SJCRH30 (cell line): ENCODE data around the gene DNAH5. TPM values are rescaled to one million over a fixed set of nuclear protein-coding genes. Genes with fewer than 3 reads are reported as not detected.
A peak's percentile ranks its signal among the peaks of the same experiment; 100 is the strongest.

Source experiments
- DNase-seq, 2 experiments: peaks; one replicate each; pipeline ENCODE4 v3.0.0-alpha.2; 2015 to 2020
- H3K27ac ChIP-seq: fragments of 250-450 bp; sonication (Bioruptor Pico); 2 replicates; pipeline ENCODE4 v1.5.1; 2020; ENCODE audit warnings: mild to moderate bottlenecking, moderate library complexity
- H3K27me3 ChIP-seq: fragments of 250-450 bp; sonication (Bioruptor Pico); 2 replicates; pipeline ENCODE4 v1.5.1; 2020; ENCODE audit warnings: mild to moderate bottlenecking, moderate library complexity
- H3K36me3 ChIP-seq: fragments of 250-450 bp; sonication (Bioruptor Pico); 2 replicates; pipeline ENCODE4 v1.5.1; 2020; ENCODE audit warnings: mild to moderate bottlenecking, moderate library complexity
- H3K4me1 ChIP-seq: fragments of 250-450 bp; sonication (Bioruptor Pico); 2 replicates; pipeline ENCODE4 v1.5.1; 2020; ENCODE audit warnings: mild to moderate bottlenecking, moderate library complexity
- H3K4me3 ChIP-seq: fragments of 250-450 bp; sonication (Bioruptor Pico); 2 replicates; pipeline ENCODE4 v1.5.1; 2020; ENCODE audit warnings: mild to moderate bottlenecking, moderate library complexity
- H3K9me3 ChIP-seq: fragments of 250-450 bp; sonication (Bioruptor Pico); replicated peaks from 2 replicates; pipeline ENCODE4 v1.5.1; 2020; ENCODE audit warnings: mild to moderate bottlenecking, moderate library complexity
- total RNA-seq: library from RNA; depleted of rRNA; stranded (reverse); fragments of >200 nt; shearing (Covaris generic); gene quantifications from 2 replicates; pipeline ENCODE4 v1.2.3, GENCODE V29; 2014

DNAH5 gene
- total RNA-seq, 1 experiment from 2014 or later, result 0.16 TPM

DNA sequence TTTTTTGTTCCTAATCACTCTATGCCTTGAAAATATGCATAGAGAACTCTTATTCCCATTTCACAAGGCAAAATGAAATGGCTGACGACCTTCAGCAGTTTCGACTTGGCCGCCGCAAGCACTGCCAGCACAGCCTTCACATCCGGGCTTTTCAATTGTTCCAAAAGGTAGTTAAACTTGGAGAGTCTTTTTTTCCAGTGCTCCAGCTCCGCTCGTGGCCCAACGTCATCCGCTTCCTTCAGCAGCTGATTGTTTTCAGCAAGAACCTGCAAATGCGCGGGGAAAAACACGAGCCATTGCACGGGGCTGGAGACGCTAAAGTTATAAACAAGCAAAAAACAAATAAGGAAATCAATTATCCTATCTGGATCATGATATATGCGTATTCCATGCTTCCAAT lies 25.4 kb downstream of the DNAH5 start:
- Histone ChIP-seq H3K36me3 (no peaks in the 10 kb centered on the region), H3K4me1 (no peaks in the 10 kb centered on the region), H3K27ac (no peak overlapping the region), H3K27me3 (no peaks in the 10 kb centered on the region), H3K4me3 (no peak overlapping the region), H3K9me3 (no peaks in the 10 kb centered on the region)
- no peak for DNase-seq

DNA sequence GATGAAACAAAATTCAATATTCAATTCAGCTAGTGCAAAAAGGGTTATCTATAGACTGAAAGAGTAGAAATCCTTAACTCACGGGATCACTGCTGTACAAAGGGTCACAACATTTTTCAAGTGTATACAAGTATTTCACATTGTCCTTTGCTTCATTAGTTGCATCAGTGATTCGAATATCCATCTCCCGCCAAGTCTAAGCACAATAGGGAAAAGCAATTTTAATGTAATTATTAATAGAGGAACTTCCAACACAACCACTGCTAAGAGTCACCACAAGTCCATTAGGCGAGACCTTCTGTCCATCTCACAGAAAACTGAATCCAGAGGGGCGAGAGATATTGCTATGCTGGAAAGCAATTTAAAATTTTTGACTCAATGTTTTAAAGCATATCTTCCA lies 27.4 kb downstream of the DNAH5 start:
- Histone ChIP-seq H3K27ac (no peak overlapping the region), H3K4me1 (no peaks in the 10 kb centered on the region), H3K9me3 (no peaks in the 10 kb centered on the region), H3K36me3 (no peaks in the 10 kb centered on the region), H3K27me3 (no peaks in the 10 kb centered on the region), H3K4me3 (no peak overlapping the region)
- no peak for DNase-seq

DNA sequence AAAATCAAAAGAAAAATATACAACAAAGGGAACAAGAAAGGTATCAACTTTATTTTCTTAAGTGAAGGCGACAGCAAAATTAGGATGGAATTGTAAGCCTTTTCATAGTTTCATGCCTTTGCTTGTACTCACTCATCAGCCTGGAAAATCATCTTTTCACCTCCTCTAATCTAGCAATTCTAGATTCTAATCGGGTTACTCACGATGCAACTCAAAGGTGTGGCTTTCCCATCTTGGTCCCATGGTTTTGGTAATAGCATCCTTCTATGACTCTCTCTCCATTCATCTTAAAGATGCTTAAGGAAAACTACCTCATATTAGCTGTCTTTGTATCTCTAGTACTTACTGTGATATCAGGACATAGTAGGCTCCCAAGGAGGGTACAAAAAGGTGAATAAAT lies 30.5 kb downstream of the DNAH5 start:
- DNase-seq, result no peak
- Histone ChIP-seq H3K4me3 (no peak overlapping the region), H3K27me3 (no peaks in the 10 kb centered on the region), H3K9me3 (no peaks in the 10 kb centered on the region), H3K4me1 (no peaks in the 10 kb centered on the region), H3K27ac (no peak overlapping the region), H3K36me3 (no peaks in the 10 kb centered on the region)

DNA sequence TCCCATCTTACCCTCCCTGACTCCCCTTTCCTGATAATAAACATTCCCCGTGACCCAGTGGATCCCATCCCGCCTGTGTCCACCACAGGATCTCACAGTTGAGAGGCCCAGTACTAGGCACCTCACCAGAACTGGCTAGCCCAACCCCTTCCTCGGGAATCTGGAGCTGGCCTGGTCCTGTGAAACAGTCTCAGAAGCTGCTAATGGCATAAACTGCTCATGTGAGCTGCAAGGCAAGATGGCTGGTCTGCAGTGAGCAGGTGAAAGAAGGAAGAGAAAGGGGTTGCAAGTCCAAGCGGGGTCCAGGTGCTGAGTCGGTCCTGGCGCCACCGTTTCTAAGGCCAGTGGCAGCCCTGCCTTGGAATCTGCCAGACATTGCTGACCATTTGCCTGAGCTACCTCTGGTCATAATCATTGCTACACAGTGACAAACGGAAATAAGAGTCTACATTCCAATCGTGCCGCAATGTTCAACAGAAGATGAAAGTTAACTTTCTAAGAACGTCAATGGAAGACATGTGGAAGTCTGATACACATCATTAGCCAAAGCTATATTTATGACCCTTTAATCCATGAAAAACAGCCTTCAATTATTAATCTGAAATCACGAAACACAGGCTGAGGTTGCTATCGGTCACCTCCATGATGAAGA lies 33.7 kb downstream of the DNAH5 start:
- Histone ChIP-seq H3K27me3 (no peaks in the 10 kb centered on the region), H3K9me3 (no peaks in the 10 kb centered on the region), H3K27ac (no peak overlapping the region), H3K4me1 (no peaks in the 10 kb centered on the region), H3K4me3 (no peak overlapping the region), H3K36me3 (no peaks in the 10 kb centered on the region)
- no peak for DNase-seq

DNA sequence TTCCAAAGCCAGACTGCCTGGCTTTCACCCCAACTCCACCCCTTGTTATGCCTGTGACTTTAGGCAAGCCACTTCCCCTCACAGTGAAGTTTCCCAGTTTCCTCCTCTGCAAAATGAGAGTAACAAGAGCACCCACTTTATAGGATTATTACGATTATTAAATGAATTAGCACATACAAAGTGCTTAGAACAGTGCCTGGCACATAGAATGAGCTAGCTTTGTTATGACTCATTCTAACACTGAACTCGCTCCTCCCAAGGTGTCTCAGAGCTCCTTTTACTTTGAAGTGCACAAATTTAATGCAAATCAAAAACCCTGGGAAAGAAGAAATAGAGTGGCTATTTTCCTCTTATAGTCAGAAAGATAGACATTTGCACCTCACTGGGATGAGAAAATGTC lies 34.3 kb downstream of the DNAH5 start:
- no peak overlapping the region for H3K4me3 ChIP-seq
- no peak overlapping the region for H3K27ac ChIP-seq
- H3K9me3 ChIP-seq, result no peaks in the 10 kb centered on the region
- H3K4me1 ChIP-seq, result no peaks in the 10 kb centered on the region
- DNase-seq, result no peak
- no peaks in the 10 kb centered on the region for H3K27me3 ChIP-seq
- no peaks in the 10 kb centered on the region for H3K36me3 ChIP-seq

DNA sequence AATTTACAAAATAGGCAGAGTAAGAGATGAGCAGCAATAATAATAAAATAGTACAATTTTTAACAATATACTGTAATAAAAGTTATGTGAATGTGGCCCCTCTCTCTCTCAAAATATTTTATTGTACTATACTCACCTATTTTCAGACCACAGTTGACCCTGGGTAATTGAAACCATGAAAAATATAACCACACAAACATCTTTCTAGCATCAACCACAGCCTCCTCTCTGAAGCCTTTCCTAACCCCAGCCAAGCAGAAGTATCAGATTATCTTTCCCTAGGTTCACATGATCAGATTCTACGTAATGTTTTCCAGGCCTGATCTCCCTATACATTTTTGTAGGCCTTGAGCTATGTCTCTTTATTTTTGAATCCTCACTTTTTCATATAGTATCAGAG lies 35.2 kb downstream of the DNAH5 start:
- Histone ChIP-seq H3K4me3 (no peak overlapping the region), H3K27me3 (no peaks in the 10 kb centered on the region), H3K36me3 (no peaks in the 10 kb centered on the region), H3K27ac (no peak overlapping the region), H3K4me1 (no peaks in the 10 kb centered on the region), H3K9me3 (no peaks in the 10 kb centered on the region)
- DNase-seq, result no peak

DNA sequence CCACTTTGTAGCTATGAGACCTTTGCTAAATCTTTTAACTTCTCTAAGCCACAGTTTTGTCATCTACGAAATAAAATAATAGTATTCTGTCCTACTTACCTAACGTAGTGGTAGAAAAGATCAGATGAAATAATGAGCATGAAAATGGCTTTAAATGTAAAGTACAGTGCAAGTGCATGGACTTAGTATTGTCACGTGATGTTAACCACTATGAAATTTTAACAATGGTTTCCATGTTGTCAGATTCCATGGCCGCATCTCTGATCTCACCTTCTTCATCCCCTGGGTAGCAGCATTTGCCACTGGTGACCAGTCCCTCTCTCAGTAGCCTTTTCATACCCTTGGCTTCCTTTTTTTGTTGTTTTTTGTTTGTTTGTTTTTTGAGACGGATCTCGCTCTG lies 45.9 kb downstream of the DNAH5 start:
- H3K36me3 ChIP-seq, result no peaks in the 10 kb centered on the region
- DNase-seq, result no peak
- no peak overlapping the region for H3K27ac ChIP-seq
- no peaks in the 10 kb centered on the region for H3K27me3 ChIP-seq
- H3K9me3 ChIP-seq, result no peaks in the 10 kb centered on the region
- no peak overlapping the region for H3K4me3 ChIP-seq
- H3K4me1 ChIP-seq, result no peaks in the 10 kb centered on the region

DNA sequence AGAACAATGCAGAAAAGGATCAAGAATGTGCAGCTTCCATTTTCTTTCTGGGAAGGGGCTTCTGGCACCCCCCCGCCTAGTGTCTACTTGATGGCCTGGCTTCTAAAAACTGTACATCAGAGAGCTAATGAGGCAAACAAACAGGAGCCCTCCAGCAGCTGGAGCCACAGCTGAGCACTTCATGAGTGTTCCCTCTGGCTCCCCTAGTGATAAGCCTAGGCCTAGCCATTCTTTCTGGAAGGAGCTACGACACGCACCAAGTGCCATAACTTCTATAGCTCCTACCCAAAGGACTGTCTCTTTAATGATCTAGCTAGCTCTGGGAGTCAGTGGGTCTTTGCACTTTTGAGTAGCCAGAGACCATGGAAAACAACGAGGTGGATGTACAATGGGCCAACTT lies 66.1 kb downstream of the DNAH5 start:
- Histone ChIP-seq H3K36me3 (no peaks in the 10 kb centered on the region), H3K9me3 (no peaks in the 10 kb centered on the region), H3K27ac (no peak overlapping the region), H3K4me3 (no peak overlapping the region), H3K4me1 (no peaks in the 10 kb centered on the region), H3K27me3 (no peaks in the 10 kb centered on the region)
- no peak for DNase-seq

DNA sequence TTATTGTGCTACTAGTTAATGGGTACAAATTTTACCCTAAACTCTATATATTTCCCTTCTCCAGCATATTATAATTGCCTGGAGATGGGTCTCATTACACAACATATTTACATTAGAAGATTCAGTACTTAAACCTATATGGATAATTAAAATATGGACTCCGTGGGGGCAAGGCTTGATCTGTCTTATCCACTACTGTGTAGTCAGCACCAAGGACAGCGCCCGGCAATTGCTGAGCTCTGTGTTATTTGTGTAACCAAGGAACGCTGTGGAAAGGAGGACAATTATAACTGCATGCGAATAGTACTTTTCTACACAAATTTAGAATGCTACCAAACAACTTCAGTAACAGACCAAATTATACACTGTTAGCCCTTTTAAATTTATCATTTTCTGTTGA lies 77.7 kb downstream of the DNAH5 start:
- H3K27ac ChIP-seq, result no peak overlapping the region
- no peak overlapping the region for H3K4me3 ChIP-seq
- no peaks in the 10 kb centered on the region for H3K9me3 ChIP-seq
- no peaks in the 10 kb centered on the region for H3K36me3 ChIP-seq
- DNase-seq, result peak; percentile 50 to 66
- no peaks in the 10 kb centered on the region for H3K27me3 ChIP-seq
- no peaks in the 10 kb centered on the region for H3K4me1 ChIP-seq

DNA sequence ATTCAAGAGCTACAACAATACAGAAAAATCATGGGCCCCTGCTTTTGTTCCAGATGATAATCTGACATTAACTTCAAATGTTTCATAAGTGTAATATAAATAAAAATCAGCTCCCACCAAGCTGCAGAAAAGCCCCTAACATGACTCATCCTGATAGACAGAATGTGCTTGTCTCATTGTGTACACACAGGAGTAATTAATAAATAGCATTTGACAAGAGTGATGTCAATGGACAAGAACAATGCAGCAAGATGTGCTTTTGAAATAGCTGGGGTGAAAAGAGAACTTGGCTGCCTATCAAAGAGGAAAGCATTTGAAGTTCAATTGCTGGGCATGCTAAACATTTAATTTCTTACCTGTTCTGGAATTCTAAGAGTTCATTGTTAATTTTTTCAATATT lies 79.2 kb downstream of the DNAH5 start:
- Histone ChIP-seq H3K4me3 (no peak overlapping the region), H3K4me1 (no peaks in the 10 kb centered on the region), H3K36me3 (no peaks in the 10 kb centered on the region), H3K27me3 (no peaks in the 10 kb centered on the region), H3K27ac (no peak overlapping the region), H3K9me3 (no peaks in the 10 kb centered on the region)
- no peak for DNase-seq

DNA sequence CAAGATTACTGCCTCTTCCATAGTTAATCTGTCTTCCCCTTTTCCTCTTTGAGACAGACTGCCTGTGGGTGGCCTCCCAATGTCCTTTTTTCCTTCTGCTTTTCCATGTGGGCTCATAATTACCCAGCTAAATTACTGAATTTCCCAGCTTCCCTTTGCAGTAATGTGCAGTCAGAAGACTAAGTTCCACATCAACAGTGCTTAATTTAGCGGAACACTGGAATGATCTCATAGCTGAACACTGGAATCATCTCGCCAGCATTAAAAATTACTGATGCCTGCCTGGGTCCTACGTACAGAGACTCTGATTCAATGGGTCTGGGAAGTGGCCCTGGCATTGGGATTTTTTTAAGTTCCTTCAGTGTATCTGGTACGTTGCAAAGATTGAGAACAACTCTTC lies 84.3 kb downstream of the DNAH5 start:
- Histone ChIP-seq H3K9me3 (no peaks in the 10 kb centered on the region), H3K27ac (no peak overlapping the region), H3K4me3 (no peak overlapping the region), H3K27me3 (no peaks in the 10 kb centered on the region), H3K4me1 (no peaks in the 10 kb centered on the region), H3K36me3 (no peaks in the 10 kb centered on the region)
- DNase-seq, result no peak

DNA sequence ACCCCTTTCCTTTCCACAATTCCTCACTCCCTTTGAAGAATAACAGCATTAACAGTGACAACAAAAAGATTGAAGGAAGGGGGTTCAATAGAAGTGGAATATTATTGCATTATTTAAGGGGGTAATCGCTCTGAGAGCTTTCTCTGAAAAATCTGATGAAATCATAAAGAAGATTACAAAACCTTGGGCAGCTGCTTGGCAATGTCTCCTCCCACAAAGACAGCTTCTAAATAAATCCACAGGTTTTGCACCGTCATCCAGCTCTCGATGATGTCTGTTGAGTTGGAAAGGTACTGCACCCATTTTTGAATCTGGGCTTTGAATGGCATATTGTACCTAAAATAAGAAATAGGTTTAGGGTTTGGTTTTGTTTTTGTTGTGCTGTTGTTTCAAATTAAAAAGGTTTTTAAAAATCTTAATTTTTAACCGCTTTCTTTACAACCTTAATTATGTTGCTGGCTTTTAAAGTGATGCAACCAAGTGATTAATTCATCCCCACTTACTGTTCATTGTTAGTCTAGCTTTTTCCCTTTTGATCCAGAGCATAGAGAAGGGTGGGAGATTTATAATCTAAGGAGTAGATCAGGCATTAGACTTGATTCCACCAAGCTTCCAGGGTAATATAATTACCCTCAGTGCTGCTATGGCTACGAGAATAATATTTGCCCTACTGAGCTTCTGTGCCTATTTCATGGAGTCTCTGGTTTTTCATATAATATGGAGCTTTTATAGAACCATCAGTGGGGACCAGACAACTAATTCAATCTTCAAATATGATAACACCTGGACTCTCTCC lies 85.0 kb downstream of the DNAH5 start:
- no peak overlapping the region for H3K27ac ChIP-seq
- no peaks in the 10 kb centered on the region for H3K4me1 ChIP-seq
- no peak for DNase-seq
- no peaks in the 10 kb centered on the region for H3K36me3 ChIP-seq
- no peak overlapping the region for H3K4me3 ChIP-seq
- H3K9me3 ChIP-seq, result no peaks in the 10 kb centered on the region
- no peaks in the 10 kb centered on the region for H3K27me3 ChIP-seq

DNA sequence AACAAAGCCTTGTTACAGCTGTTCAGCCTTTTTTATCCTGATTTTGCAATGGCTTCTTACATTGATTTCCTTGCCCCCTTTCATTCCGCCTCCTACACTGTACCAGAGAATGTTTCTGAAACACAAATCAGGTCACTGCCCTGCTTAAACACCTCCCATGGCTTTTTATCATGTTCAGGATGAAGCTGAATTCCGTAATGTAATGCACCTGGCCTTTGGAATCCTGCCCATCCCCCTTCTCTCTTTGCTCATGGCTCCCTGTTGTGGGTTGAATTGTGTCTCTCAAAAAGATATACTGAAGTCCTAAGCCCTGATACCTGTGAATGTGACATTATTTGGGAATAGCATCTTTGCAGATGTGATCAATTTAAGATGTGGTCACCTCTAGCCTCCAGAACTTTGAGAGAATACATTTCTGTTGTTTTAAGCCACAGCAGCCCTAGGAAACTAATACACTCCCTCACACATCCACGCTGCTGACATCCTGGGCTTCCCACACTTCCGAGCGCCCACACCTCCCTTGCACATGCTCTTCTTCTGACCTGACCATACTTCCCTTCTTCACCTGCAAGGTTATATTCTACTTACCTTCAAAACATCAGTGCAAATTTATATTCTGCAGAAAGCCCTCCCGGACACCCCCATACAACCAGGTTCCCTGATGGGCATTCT lies 101.2 kb downstream of the DNAH5 start:
- H3K4me1 ChIP-seq, result no peaks in the 10 kb centered on the region
- no peaks in the 10 kb centered on the region for H3K9me3 ChIP-seq
- H3K27ac ChIP-seq, result no peak overlapping the region
- no peaks in the 10 kb centered on the region for H3K27me3 ChIP-seq
- no peak overlapping the region for H3K4me3 ChIP-seq
- no peaks in the 10 kb centered on the region for H3K36me3 ChIP-seq
- no peak for DNase-seq

DNA sequence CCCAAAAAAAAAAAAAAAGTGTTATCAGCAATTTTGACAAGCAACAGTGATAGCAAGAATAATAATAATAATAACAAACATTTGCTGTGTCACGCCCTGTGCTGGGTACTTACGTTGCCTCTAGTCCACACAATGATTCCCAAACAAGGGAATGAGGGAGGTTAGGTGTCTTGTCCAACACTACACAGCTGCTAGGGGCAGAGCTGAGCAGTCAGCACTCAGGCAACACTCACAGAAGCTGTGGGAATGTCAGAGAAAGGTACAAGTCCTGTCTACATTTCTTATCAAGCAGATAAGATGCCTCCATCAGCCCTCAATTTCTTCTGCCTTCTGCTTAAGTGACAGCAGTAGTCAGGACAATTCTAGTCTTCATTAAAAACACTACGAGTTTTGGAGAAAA lies 111.0 kb downstream of the DNAH5 start:
- Histone ChIP-seq H3K9me3 (no peaks in the 10 kb centered on the region), H3K27ac (no peak overlapping the region), H3K36me3 (no peaks in the 10 kb centered on the region), H3K27me3 (no peaks in the 10 kb centered on the region), H3K4me3 (no peak overlapping the region), H3K4me1 (no peaks in the 10 kb centered on the region)
- no peak for DNase-seq

DNA sequence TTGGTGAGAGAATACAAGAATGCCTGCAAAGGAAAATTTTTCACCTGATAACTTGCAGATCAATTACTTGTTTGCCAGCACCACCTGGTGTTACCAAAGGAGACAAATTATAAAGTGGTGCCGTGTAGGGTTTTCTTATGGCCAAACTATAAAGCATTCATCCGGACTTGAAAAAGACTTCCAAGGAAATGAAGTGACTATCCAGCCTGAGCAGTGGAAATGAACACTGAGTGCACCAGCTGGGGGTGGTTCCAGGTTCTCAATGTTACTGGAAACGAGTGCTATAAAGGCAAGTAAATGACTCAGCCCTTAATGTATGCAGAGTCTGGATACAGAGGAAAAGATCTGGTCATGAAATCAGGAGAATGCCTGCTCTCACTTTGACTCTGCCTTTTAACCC lies 113.1 kb downstream of the DNAH5 start:
- Histone ChIP-seq H3K4me1 (no peaks in the 10 kb centered on the region), H3K36me3 (no peaks in the 10 kb centered on the region), H3K27ac (no peak overlapping the region), H3K27me3 (no peaks in the 10 kb centered on the region), H3K4me3 (no peak overlapping the region), H3K9me3 (no peaks in the 10 kb centered on the region)
- no peak for DNase-seq
